Superior temporal gyrus (tissue), 1 donor: ENCODE measurements around the gene PTPN1.
"Not testable (repeated sequence)": the region's sequence is repeated elsewhere in the genome, so short reads cannot be mapped to it uniquely, and the experiment has no call there.

ENCODE experiments used
- DNase-seq: peaks from one replicate; pipeline ENCODE4 v3.0.0-alpha.2; 2016; ENCODE audit errors: extremely low spot score

PTPN1 gene

GRCh38 chr20:50509923-50510705, at the start of gene PTPN1:
Gene PTPN1, plus strand, starts transcription at chr20:50510383. Its CDS starts 145 bp downstream, at chr20:50510528.
- DNase-seq = peak; percentile 99

GRCh38 chr20:50460608-50461267, 49.4 kb upstream of the PTPN1 start:
- peak; percentile 83 for DNase-seq

- no peak for DNase-seq
Measured at GRCh38 chr20:50462093-50462690, 48.0 kb upstream of the PTPN1 start.

DNA sequence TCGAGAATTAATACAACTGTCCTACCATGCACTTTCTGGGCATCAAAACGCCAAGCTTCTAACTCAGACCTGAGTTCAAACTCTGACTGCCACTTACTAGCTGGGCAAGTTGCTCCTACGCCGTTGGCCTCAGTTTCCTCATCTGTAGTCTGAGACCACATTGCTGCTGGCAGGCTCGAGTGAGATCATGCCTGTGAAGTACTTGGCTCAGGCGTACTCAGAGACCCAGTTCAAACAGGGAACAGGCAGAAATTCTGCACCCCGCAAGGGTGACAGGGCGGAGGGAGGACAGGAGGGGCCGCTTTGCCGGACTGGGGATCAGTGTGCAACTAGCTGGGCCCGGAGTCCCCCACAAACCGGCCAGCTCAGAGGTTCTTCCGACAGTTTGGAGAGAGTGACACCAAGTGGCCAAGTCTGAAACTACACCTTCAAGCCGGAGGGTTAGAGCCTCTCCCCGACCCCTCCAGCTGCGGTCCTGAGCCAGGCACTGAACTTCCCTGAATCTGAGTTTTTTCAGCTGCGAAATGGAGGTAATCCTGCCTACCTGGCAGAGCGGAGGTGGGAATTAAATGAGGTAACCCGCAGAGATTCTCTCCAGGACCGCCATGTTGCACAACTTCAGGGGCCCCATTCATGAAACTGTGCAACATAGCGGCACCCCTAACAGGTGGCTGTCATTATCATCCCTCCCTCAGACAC, 46.0 kb upstream of the PTPN1 start:
- DNase-seq = peak; percentile 73

DNA sequence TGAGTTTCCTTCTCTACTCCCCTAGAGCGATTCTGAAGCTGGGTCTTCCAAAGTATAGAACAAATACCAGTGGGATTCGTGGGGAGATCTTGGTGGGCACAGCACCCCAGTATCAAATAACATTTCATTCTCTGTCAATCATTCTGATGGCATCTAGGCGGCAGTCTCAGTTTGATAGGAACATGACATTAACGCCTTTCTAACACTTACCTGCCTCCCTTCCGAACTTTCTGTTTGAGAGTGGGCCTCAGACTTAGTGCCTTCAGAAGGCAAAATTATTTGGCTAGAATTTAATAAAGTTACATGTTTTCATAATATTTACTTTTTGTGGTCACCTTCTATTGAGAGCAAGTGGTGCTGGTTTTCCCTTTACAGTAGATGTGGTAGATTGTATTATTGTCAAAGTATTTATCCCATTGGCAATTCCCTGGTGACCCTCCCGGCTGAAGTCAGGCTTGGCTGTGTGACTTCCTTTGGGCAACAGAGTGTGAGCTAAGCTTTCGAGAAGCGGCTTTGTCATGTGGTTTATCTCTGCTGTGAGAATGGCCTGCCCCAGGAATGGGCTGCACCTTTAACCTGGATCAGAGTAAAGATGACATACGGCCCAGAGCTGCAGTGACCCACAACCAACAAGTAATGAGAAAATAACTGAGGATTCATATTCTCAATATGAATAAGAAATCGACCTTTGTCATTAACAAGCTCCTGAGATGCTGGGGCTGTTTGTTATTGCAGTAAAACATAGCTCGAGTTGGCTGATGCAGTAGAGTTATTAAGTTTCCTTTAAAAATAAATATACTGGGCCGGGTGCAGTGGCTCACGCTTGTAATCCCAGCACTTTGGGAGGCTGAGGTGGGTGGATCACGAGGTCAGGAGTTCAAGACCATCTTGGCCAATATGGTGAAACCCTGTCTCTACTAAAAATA, 45.2 kb upstream of the PTPN1 start:
- no peak for DNase-seq

DNA sequence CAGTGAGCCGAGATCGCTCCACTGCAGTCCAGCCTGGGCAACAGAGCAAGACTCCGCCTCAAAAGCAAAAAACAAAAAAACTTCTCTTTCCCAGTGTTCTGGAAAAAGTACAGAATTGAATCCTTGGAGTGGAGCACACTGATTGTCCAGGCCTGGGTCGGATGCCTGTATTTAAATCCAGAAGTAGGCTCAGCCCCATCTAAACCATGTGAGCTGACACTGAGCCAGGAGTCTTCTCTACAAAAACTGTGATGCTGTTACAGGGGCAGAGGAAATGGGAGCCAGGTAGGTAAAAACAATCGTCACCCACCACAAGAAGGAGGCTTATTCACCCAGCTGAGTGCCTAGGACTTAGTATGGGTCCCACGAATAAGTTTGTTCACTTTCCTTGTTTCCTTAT, 43.0 kb upstream of the PTPN1 start:
- DNase-seq = no peak

- peak; percentile 60 for DNase-seq
Measured at GRCh38 chr20:50467718-50468356, 42.3 kb upstream of the PTPN1 start.

GRCh38 chr20:50468378-50468798, 41.8 kb upstream of the PTPN1 start:
- no peak for DNase-seq

DNA sequence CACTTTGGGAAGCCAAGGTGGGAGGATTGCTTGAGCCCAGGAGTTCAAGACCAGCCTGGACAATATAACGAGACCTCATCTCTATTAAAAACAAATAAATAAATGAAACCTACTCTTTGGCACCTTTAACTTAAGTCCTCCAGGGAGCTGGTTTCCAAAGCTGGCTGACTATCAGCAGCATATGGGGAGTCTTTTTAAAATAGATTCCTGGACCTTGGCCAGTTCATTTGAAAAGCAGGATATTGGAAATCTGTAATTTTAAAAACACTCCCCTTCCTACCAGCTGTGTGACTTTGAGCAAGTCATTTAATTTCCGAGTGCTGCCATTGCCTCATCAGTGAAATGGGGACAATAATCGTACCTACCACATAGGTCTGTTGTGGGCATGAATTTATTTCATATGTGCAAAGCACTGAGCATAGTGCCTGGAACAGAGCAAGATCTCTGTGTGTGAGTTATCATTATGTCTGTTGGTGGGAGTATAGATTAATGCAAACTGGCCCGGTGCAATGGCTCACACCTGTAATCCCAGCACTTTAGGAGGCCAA, 40.9 kb upstream of the PTPN1 start:
- DNase-seq = no peak

DNA sequence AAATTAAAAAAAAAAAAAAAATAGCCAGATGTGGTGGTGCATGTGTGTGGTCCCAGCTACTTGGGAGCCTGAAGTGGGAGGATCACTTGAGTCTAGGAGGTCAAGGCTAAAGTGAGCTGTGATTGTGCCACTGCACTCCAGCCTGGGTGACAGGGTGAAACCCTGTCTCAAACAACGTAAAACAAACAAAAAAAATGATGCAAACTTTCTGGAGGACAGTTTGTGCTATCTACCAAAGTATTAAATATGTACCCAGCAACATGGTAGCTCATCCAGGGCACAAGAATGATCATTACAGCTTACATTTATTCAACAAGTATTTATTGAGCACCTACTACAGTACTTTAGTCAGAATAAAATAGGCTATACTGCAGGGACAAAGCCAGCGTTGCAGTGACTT, 40.4 kb upstream of the PTPN1 start:
- DNase-seq = no peak

GRCh38 chr20:50470264-50470858, 39.8 kb upstream of the PTPN1 start:
- no peak for DNase-seq

DNA sequence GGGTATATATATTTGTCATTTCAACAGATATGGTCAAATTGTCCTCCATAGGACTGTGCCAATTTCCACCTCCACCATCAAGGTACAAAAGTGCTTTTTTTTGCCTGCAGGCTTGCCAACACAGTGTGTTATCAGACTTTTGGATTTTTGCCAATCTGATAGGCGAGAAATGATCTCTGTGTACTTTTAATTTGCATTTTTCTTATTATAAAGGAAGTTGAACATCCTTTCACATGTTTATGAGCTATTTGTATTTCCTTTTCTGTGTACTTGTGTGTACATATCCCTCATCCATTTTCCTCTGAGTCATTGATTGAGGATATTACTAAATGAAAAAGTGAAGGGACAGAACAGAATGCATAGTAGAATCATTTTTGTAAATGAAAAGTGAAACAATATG, 39.0 kb upstream of the PTPN1 start:
- DNase-seq = no peak

GRCh38 chr20:50472693-50473664, 37.2 kb upstream of the PTPN1 start:
- DNase-seq = no peak

DNA sequence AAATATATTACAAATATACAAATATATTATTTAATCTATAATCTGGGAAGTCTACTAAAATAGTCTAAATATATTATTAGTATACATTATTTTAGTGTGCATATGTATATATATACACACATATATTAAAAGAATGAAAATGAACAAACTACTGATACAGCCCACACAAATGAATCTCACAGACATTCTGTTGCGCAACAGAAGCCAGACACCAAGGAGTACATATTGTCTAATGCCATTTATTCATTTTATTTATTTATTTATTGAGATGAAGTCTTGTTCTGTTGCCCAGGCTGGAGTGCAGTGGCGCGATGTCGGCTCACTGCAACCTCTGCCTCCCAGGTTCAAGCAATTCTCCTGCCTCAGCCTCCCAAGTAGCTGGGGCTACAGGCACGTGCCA, 35.8 kb upstream of the PTPN1 start:
- DNase-seq = not testable (repeated sequence)

DNA sequence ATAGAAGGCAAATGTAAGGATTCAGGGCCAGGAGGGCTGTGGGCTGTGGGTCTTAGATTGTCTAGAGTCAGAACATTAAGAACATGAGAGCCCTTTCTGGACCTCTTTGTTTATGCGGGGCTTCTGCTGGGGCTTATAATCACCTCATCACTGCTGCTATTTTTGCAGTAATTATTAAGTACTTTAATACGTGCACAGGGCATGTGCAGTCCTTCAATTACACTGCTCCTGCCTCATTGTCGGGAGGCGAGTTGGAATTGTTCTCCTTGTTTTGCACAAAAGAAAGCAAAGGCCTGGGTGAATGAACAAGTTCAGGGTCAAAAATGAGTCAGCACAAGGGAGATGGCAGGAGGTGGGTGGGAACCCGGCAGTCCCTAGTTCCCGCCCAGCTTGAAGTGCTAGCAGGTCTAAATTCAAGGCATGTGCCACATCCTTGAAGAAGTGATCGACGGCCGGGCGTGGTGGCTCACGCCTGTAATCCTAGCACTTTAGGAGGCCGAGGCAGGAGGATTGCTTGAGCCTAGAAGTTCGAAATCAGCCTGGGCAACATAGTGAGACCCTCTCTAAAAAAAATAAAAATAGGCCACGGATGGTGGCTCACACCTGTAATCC, 34.4 kb upstream of the PTPN1 start:
- no peak for DNase-seq

GRCh38 chr20:50477239-50477872, 32.8 kb upstream of the PTPN1 start:
- no peak for DNase-seq

GRCh38 chr20:50478162-50478990, 31.8 kb upstream of the PTPN1 start:
- DNase-seq = no peak
